SK-N-SH (cell line): Measurements from ENCODE around the gene FRMD3. TPM values are rescaled to one million over a fixed set of nuclear protein-coding genes. Genes with fewer than 3 reads are reported as not detected.

Source experiments
- CTCF ChIA-PET: fragments of 300-600, 350-600 bp; formaldehyde crosslinking; extraction: SDS; loops from one replicate; lab custom pipeline; 2021; lab: Yijun Ruan, JAX
- POLR2A ChIA-PET: fragments of 350-600 bp; sonication (Branson Sonifier 250); formaldehyde crosslinking; extraction: SDS; loops from one replicate; lab custom pipeline; 2020; ENCODE audit warnings: antibody characterized with exemption, inconsistent platforms; lab: Yijun Ruan, JAX
- DNase-seq: peaks from one replicate; pipeline ENCODE4 v3.0.0; 2012
- H2AFZ ChIP-seq: fragments of 200-600 bp; sonication (generic); 2 replicates; pipeline ENCODE4 v1.8.1; 2016; ENCODE audit warnings: antibody characterized with exemption, mild to moderate bottlenecking, low read depth
- H3F3A ChIP-seq: fragments of 200-600 bp; sonication (generic); replicated peaks from 2 replicates; pipeline ENCODE3; 2016; ENCODE audit warnings: antibody characterized with exemption, mild to moderate bottlenecking; ENCODE audit not compliant: insufficient read depth
- H3K27ac ChIP-seq, 2 experiments: fragments of 200-500 bp in 1 of 2; fragments of 200-600 bp in 1 of 2; sonication (Bioruptor generic) in 1 of 2; sonication (generic), shearing (Covaris generic) in 1 of 2; 2 replicates each; pipeline versions ENCODE4 v1.5.1 to v1.6.1; 2014 to 2016; ENCODE audit warnings: low read depth in 2 of 2, inconsistent platforms in 1 of 2, low read length in 1 of 2, mild to moderate bottlenecking in 1 of 2, mixed read lengths in 1 of 2
- H3K27me3 ChIP-seq: fragments of 200-600 bp; sonication (generic), shearing (Covaris generic); 2 replicates; pipeline ENCODE4 v1.6.1; 2016; ENCODE audit warnings: mixed run types; ENCODE audit not compliant: insufficient read depth
- H3K36me3 ChIP-seq, 2 experiments: fragments of 200-500 bp in 1 of 2; fragments of 200-600 bp in 1 of 2; sonication (Bioruptor generic) in 1 of 2; sonication (generic) in 1 of 2; replicated peaks in 1 of 2; 2 replicates each; pipeline versions ENCODE3 to v1.5.1; 2014 to 2016; ENCODE audit warnings: low read length in 1 of 2, mild to moderate bottlenecking in 1 of 2; ENCODE audit not compliant: insufficient read depth in 2 of 2, control insufficient read depth in 1 of 2
- H3K4me1 ChIP-seq, 2 experiments: fragments of 200-500 bp in 1 of 2; fragments of 200-600 bp in 1 of 2; sonication (Bioruptor generic) in 1 of 2; sonication (generic), shearing (Covaris generic) in 1 of 2; 2 replicates each; pipeline versions ENCODE4 v1.5.1 to v1.6.1; 2014 to 2016; ENCODE audit warnings: low read depth in 1 of 2, low read length in 1 of 2, mixed run types in 1 of 2; ENCODE audit not compliant: insufficient read depth in 2 of 2, control insufficient read depth in 1 of 2
- H3K4me2 ChIP-seq: fragments of 200-600 bp; sonication (generic), shearing (Covaris generic); 2 replicates; pipeline ENCODE4 v1.6.1; 2017; ENCODE audit warnings: mixed run types
- H3K4me3 ChIP-seq, 2 experiments: fragments of 200-500 bp in 1 of 2; fragments of 200-600 bp in 1 of 2; sonication (Bioruptor generic) in 1 of 2; sonication (generic), shearing (Covaris generic) in 1 of 2; 2 replicates each; pipeline versions ENCODE4 v1.5.1 to v1.8.1; 2014 to 2016; ENCODE audit warnings: low read depth in 2 of 2, inconsistent platforms in 1 of 2, low read length in 1 of 2, mild to moderate bottlenecking in 1 of 2, mixed read lengths in 1 of 2, moderate library complexity in 1 of 2
- H3K79me2 ChIP-seq: fragments of 200-600 bp; sonication (generic); 2 replicates; pipeline ENCODE4 v1.8.1; 2017; ENCODE audit warnings: mild to moderate bottlenecking; ENCODE audit not compliant: insufficient read depth
- H3K9ac ChIP-seq: fragments of 200-600 bp; sonication (generic); 2 replicates; pipeline ENCODE4 v1.6.1; 2017; ENCODE audit warnings: mixed run types
- H3K9me2 ChIP-seq: fragments of 200-600 bp; sonication (generic); 2 replicates; pipeline ENCODE4 v1.6.1; 2017; ENCODE audit warnings: mixed run types
- H3K9me3 ChIP-seq: fragments of 200-600 bp; sonication (generic); 2 replicates; pipeline ENCODE4 v1.6.1; 2017; ENCODE audit warnings: mixed run types, mild to moderate bottlenecking, moderate library complexity
- H4K20me1 ChIP-seq: fragments of 200-600 bp; sonication (generic); 2 replicates; pipeline ENCODE4 v1.6.1; 2017; ENCODE audit warnings: mild to moderate bottlenecking, mixed run types; ENCODE audit not compliant: insufficient read depth
- ELF1 ChIP-seq: IDR thresholded peaks from 2 replicates; pipeline ENCODE4 v1.4.0; 2012
- EP300 ChIP-seq, 2 experiments: IDR thresholded peaks; 2 replicates each; pipeline versions ENCODE4 v1.4.0 to v1.6.1; 2012; ENCODE audit warnings: borderline replicate concordance in 1 of 2, low read depth in 1 of 2, low read length in 1 of 2
- EZH2phosphoT487 ChIP-seq: fragments of 200-600 bp; sonication (generic); IDR thresholded peaks from 2 replicates; pipeline ENCODE4 v1.6.1; 2017; ENCODE audit warnings: low read depth, mixed run types, mild to moderate bottlenecking, antibody characterized with exemption, moderate library complexity, borderline replicate concordance
- FOXJ3 ChIP-seq: sonication (generic); formaldehyde crosslinking; IDR thresholded peaks from 2 replicates; pipeline ENCODE4 v1.5.1; 2020; ENCODE audit warnings: mild to moderate bottlenecking, missing genetic modification reagents
- GABPA ChIP-seq: IDR thresholded peaks from 2 replicates; pipeline ENCODE4 v1.4.0; 2012; ENCODE audit warnings: low read depth, mild to moderate bottlenecking
- GATA2 ChIP-seq: sonication (generic); formaldehyde crosslinking; IDR thresholded peaks from 2 replicates; pipeline ENCODE4 v1.5.0; 2020; ENCODE audit warnings: mild to moderate bottlenecking, missing genetic modification reagents
- JUND ChIP-seq: IDR thresholded peaks from 2 replicates; pipeline ENCODE4 v1.4.0; 2012
- MAX ChIP-seq: IDR thresholded peaks from 2 replicates; pipeline ENCODE4 v1.4.0; 2012; ENCODE audit warnings: low read depth
- MEF2A ChIP-seq: IDR thresholded peaks from 2 replicates; pipeline ENCODE4 v1.4.0; 2012; ENCODE audit warnings: low read depth, borderline replicate concordance
- NFIC ChIP-seq: IDR thresholded peaks from 2 replicates; pipeline ENCODE4 v1.4.0; 2012; ENCODE audit warnings: borderline replicate concordance
- RCOR1 ChIP-seq: fragments of 150-350 bp; IDR thresholded peaks from 2 replicates; pipeline ENCODE4 v1.6.1; 2017; ENCODE audit warnings: antibody characterized with exemption, low read length
- REST ChIP-seq: IDR thresholded peaks from 2 replicates; pipeline ENCODE4 v1.6.1; 2012; ENCODE audit warnings: mild to moderate bottlenecking, low read depth, low read length, moderate library complexity
- RFX5 ChIP-seq: IDR thresholded peaks from 2 replicates; pipeline ENCODE4 v1.6.1; 2012; ENCODE audit warnings: mild to moderate bottlenecking, improper control_type of control experiment, low read length
- SMC3 ChIP-seq: IDR thresholded peaks from 2 replicates; pipeline ENCODE4 v1.6.1; 2012; ENCODE audit warnings: low read depth, low read length, improper control_type of control experiment
- TAF1 ChIP-seq: IDR thresholded peaks from 2 replicates; pipeline ENCODE4 v1.6.1; 2012; ENCODE audit warnings: low read depth, mild to moderate bottlenecking, low read length, moderate library complexity, borderline replicate concordance
- TEAD4 ChIP-seq: IDR thresholded peaks from 2 replicates; pipeline ENCODE4 v1.4.0; 2012; ENCODE audit warnings: mild to moderate bottlenecking, borderline replicate concordance; ENCODE audit not compliant: insufficient read depth
- ZBTB33 ChIP-seq: IDR thresholded peaks from 2 replicates; pipeline ENCODE4 v1.4.0; 2012; ENCODE audit warnings: low read depth, borderline replicate concordance
- WGBS: methylation state at CpG from one replicate; pipeline ENCODE4 v1.1.6; 2017; ENCODE audit warnings: low lambda C conversion rate; 5-methylcytosine and 5-hydroxymethylcytosine counted together
- polyA plus RNA-seq, 3 experiments: library from polyadenylated mRNA; depleted of rRNA; stranded (reverse); fragments of >200 nt; gene quantifications; 2 replicates each; pipeline ENCODE4 v1.2.3, GENCODE V29; 2012
- TF ChIP-seq, protein P1 (sequence below): fragments of 150-350 bp; IDR thresholded peaks from 2 replicates; pipeline ENCODE4 v1.6.1; 2017; ENCODE audit warnings: antibody characterized with exemption, low read length, low read depth, borderline replicate concordance
- TF ChIP-seq, protein P2 (sequence below): IDR thresholded peaks from 2 replicates; pipeline ENCODE4; 2012

The FRMD3 gene
- polyA plus RNA-seq, 1 of the 3 experiments (the other 2 are of a cell fraction) = 0.89 TPM

DNA sequence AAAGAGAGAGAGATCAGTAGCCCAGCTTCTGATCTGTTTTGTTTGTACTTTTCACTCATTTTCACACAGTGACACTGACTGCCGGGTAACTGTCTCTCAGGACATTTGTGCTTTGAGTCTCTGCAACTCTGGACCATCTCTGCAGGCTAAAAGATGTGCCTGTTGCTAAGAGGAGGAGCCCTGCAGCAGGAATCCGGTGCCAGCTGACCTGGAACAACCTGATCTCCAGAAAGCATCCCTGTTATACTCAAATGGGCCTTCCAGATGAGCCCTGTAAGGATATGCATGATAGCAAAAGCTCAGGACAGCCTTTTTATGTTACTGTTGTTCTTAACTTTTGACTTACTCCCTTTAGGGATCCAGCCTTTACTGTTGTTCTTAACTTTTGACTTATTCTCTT lies 304.6 kb downstream of the FRMD3 start:
- Histone ChIP-seq H3K4me2 (no peak overlapping the region), H3F3A (no peaks in the 10 kb centered on the region), H2AFZ (no peak overlapping the region), H3K36me3 (no peaks in the 10 kb centered on the region), H3K9me2 (0 out of 2 replicates have a peak, but pooled peaks cover 6% of the 10 kb centered on the region), H3K9me3 (no peaks in the 10 kb centered on the region), H4K20me1 (no peaks in the 10 kb centered on the region), H3K4me1 (peaks cover 0 to 2% of the 10 kb centered on the region in 2 experiments; a peak in 1 of 4 replicates), H3K79me2 (no peaks in the 10 kb centered on the region), H3K4me3 (no peak overlapping the region), H3K27me3 (no peaks in the 10 kb centered on the region), H3K9ac (no peak overlapping the region), H3K27ac (no peak overlapping the region)
- WGBS = 50% methylated on average over 2 of the region's 2 CpGs
- ChIA-PET POLR2A (no interaction called here), CTCF (interaction anchor here (1.0 to 1.1 kb wide), 2 partner anchors 101 to 387 kb away, joined by 3 to 4 read pairs; no protein-coding TSS in a partner anchor)
- TF ChIP-seq JUND = no peak
- TF ChIP-seq ZBTB33 = no peak
- no peak for TF ChIP-seq GATA2 (CRISPR knock-in tag)
- TF ChIP-seq SMC3 = no peak
- no peak for TF ChIP-seq FOXJ3 (CRISPR knock-in tag)
- no peak for TF ChIP-seq EZH2phosphoT487
- TF ChIP-seq ELF1 = no peak
- no peak for TF ChIP-seq NFIC
- no peak for TF ChIP-seq EP300 (IDR thresholded peaks at IDR 0.05; ENCODE audit: borderline replicate concordance in 1 of 2, low read depth in 1 of 2, low read length in 1 of 2)
- no peak for TF ChIP-seq RFX5
- no peak for TF ChIP-seq REST
- TF ChIP-seq, protein P1, sequence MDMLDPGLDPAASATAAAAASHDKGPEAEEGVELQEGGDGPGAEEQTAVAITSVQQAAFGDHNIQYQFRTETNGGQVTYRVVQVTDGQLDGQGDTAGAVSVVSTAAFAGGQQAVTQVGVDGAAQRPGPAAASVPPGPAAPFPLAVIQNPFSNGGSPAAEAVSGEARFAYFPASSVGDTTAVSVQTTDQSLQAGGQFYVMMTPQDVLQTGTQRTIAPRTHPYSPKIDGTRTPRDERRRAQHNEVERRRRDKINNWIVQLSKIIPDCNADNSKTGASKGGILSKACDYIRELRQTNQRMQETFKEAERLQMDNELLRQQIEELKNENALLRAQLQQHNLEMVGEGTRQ = no peak
- no peak for TF ChIP-seq MEF2A
- TF ChIP-seq, protein P2, sequence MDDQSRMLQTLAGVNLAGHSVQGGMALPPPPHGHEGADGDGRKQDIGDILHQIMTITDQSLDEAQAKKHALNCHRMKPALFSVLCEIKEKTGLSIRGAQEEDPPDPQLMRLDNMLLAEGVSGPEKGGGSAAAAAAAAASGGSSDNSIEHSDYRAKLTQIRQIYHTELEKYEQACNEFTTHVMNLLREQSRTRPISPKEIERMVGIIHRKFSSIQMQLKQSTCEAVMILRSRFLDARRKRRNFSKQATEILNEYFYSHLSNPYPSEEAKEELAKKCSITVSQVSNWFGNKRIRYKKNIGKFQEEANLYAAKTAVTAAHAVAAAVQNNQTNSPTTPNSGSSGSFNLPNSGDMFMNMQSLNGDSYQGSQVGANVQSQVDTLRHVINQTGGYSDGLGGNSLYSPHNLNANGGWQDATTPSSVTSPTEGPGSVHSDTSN = no peak
- TF ChIP-seq GABPA = no peak
- no peak for TF ChIP-seq TEAD4
- TF ChIP-seq RCOR1 = no peak
- TF ChIP-seq TAF1 = no peak
- TF ChIP-seq MAX = no peak
- no peak for DNase-seq
